NCI-H2029 (cell line): ENCODE measurements around the gene GBA3.

ENCODE experiments used
- DNase-seq: peaks from one replicate; lab custom pipeline; 2025; lab: John Stamatoyannopoulos, UW

GBA3 gene

GRCh38 chr4:22695917-22696316, 3.2 kb downstream of the GBA3 start:
- DNase-seq, result no peak

- DNase-seq, result no peak
These were observed 11.2 kb downstream of the GBA3 start for GRCh38 chr4:22703912-22704311.

- no peak for DNase-seq
These were observed 14.7 kb downstream of the GBA3 start for GRCh38 chr4:22707390-22707789.

- DNase-seq, result no peak
These were observed 16.2 kb downstream of the GBA3 start for GRCh38 chr4:22708961-22709360.

- DNase-seq, result no peak
These were observed 19.4 kb downstream of the GBA3 start for GRCh38 chr4:22712105-22712504.

GRCh38 chr4:22712529-22712928, 19.8 kb downstream of the GBA3 start:
- DNase-seq, result no peak

- DNase-seq, result no peak
These were observed 21.1 kb downstream of the GBA3 start for GRCh38 chr4:22713841-22714240.

- DNase-seq, result no peak
These were observed 26.5 kb downstream of the GBA3 start for GRCh38 chr4:22719218-22719617.

GRCh38 chr4:22720091-22720490, 27.4 kb downstream of the GBA3 start:
- no peak for DNase-seq

GRCh38 chr4:22721204-22721603, 28.5 kb downstream of the GBA3 start:
- DNase-seq, result no peak

- DNase-seq, result no peak
These were observed 37.3 kb downstream of the GBA3 start for GRCh38 chr4:22730021-22730420.

- DNase-seq, result no peak
These were observed 41.1 kb downstream of the GBA3 start for GRCh38 chr4:22733816-22734215.

- DNase-seq, result no peak
These were observed 44.2 kb downstream of the GBA3 start for GRCh38 chr4:22736912-22737311.

- DNase-seq, result no peak
These were observed 47.2 kb downstream of the GBA3 start for GRCh38 chr4:22739968-22740367.

GRCh38 chr4:22741744-22742143, 49.0 kb downstream of the GBA3 start:
- DNase-seq, result no peak

- DNase-seq, result no peak
These were observed 50.6 kb downstream of the GBA3 start for GRCh38 chr4:22743290-22743689.

- no peak for DNase-seq
These were observed 51.8 kb downstream of the GBA3 start for GRCh38 chr4:22744478-22745062.

GRCh38 chr4:22745234-22745633, 52.5 kb downstream of the GBA3 start:
- DNase-seq, result no peak

- DNase-seq, result no peak
These were observed 61.4 kb downstream of the GBA3 start for GRCh38 chr4:22754116-22754515.

GRCh38 chr4:22762548-22762947, 69.8 kb downstream of the GBA3 start:
- DNase-seq, result no peak

- DNase-seq, result no peak
These were observed 71.4 kb downstream of the GBA3 start for GRCh38 chr4:22764183-22764582.

GRCh38 chr4:22766068-22766467, 73.3 kb downstream of the GBA3 start:
- no peak for DNase-seq

GRCh38 chr4:22778547-22779163, 85.9 kb downstream of the GBA3 start:
- DNase-seq, result no peak

GRCh38 chr4:22780317-22780716, 87.6 kb downstream of the GBA3 start:
- DNase-seq, result no peak
